K562 (cell line): Measurements from ENCODE around the gene GALM. TPM values are rescaled to one million over a fixed set of nuclear protein-coding genes. Genes with fewer than 3 reads are reported as not detected.

ENCODE experiments used
- ATAC-seq: fragments of 200-7000 bp; cut with Tn5 transposase; 3 replicates; pipeline ENCODE4 v1.9.1; 2020; ENCODE audit warnings: moderate library complexity
- BruUV-seq: library from RNA; stranded (reverse); fragments of 400-500 nt; replicated peaks from 2 replicates; lab custom pipeline; 2021; lab: Mats Ljungman, UMichigan
- CTCF ChIA-PET: fragments of 300-600 bp; formaldehyde crosslinking; extraction: SDS; loops from one replicate; lab custom pipeline; 2021; ENCODE audit warnings: low intra/inter-chr PET ratio; lab: Yijun Ruan, JAX
- POLR2A ChIA-PET: fragments of 300-600, 350-650 bp; sonication (Branson Sonifier 250); formaldehyde crosslinking; extraction: SDS; loops from one replicate; lab custom pipeline; 2021; ENCODE audit warnings: antibody characterized with exemption, inconsistent platforms; lab: Yijun Ruan, JAX
- DNase-seq, 4 experiments: peaks; one replicate each; pipeline versions ENCODE4 v3.0.0 to v3.0.0-alpha.2; 2011 to 2018; ENCODE audit warnings: low spot score in 3 of 4, mixed read lengths in 3 of 4; ENCODE audit errors: extremely low read depth in 1 of 4
- FAIRE-seq: peaks from 2 replicates; lab custom pipeline; 2011; peaks lifted over from hg19 to GRCh38; lab: Jason Lieb, UNC
- H2AFZ ChIP-seq: 2 replicates; pipeline ENCODE4 v1.6.0; 2011; ENCODE audit warnings: low read depth, low read length, control low read depth, inconsistent platforms
- H3K27ac ChIP-seq: fragments of 200-600 bp; 3 replicates; pipeline ENCODE4 v1.8.0; 2011; ENCODE audit warnings: low read depth, mild to moderate bottlenecking, control low read depth, inconsistent platforms, low read length, moderate library complexity, mixed read lengths; ENCODE audit errors: extremely low read depth
- H3K27me3 ChIP-seq, 2 experiments: fragments of 300-600 bp in 1 of 2; 2 replicates in 1 of 2; 3 replicates in 1 of 2; pipeline versions ENCODE4 v1.6.0 to v1.8.0; 2011; ENCODE audit warnings: inconsistent platforms in 2 of 2, low read length in 2 of 2, mild to moderate bottlenecking in 1 of 2, mixed read lengths in 1 of 2, moderate library complexity in 1 of 2; ENCODE audit not compliant: control insufficient read depth in 2 of 2, insufficient read depth in 2 of 2
- H3K36me3 ChIP-seq: fragments of 300-600 bp; 3 replicates; pipeline ENCODE4 v1.8.0; 2011; ENCODE audit warnings: mild to moderate bottlenecking, low read length, inconsistent platforms; ENCODE audit not compliant: control insufficient read depth, insufficient read depth
- H3K4me1 ChIP-seq, 2 experiments: fragments of 200-600 bp in 1 of 2; replicated peaks in 1 of 2; 2 replicates in 1 of 2; 3 replicates in 1 of 2; pipeline versions ENCODE4 v1.5.1 to v1.8.0; 2011; ENCODE audit warnings: inconsistent platforms in 2 of 2, low read length in 2 of 2, mild to moderate bottlenecking in 1 of 2, mixed read lengths in 1 of 2, moderate library complexity in 1 of 2; ENCODE audit not compliant: control insufficient read depth in 2 of 2, insufficient read depth in 2 of 2
- H3K4me2 ChIP-seq: 2 replicates; pipeline ENCODE4 v1.6.1; 2011; ENCODE audit warnings: low read length, control low read depth, inconsistent platforms, mixed read lengths; ENCODE audit not compliant: insufficient read depth
- H3K4me3 ChIP-seq: fragments of 200-600 bp; sonication (generic), shearing (Covaris generic); 2 replicates; pipeline ENCODE4 v1.5.1; 2016; ENCODE audit warnings: control low read depth, inconsistent platforms
- H3K79me2 ChIP-seq: fragments of 200-600 bp; 3 replicates; pipeline ENCODE4 v1.8.0; 2011; ENCODE audit warnings: low read length, inconsistent platforms; ENCODE audit not compliant: control insufficient read depth, insufficient read depth
- H3K9ac ChIP-seq, 2 experiments: 2 replicates each; pipeline versions ENCODE4 v1.6.0 to v1.6.1; 2011; ENCODE audit warnings: low read depth in 2 of 2, low read length in 2 of 2, control low read depth in 1 of 2, inconsistent platforms in 1 of 2, mild to moderate bottlenecking in 1 of 2, mixed read lengths in 1 of 2; ENCODE audit not compliant: insufficient read depth in 1 of 2
- H3K9me1 ChIP-seq: one replicate; pipeline ENCODE4 v1.6.0; 2011; ENCODE audit warnings: inconsistent platforms, mild to moderate bottlenecking, low read length, moderate library complexity; ENCODE audit not compliant: control insufficient read depth, insufficient read depth
- H3K9me3 ChIP-seq: replicated peaks from 2 replicates; pipeline ENCODE4 v1.5.1; 2011; ENCODE audit warnings: low read depth, low read length, inconsistent platforms; ENCODE audit not compliant: control insufficient read depth, insufficient read depth
- H4K20me1 ChIP-seq: replicated peaks from 2 replicates; pipeline ENCODE4 v1.6.1; 2011; ENCODE audit warnings: low read length, inconsistent platforms, mixed read lengths; ENCODE audit not compliant: control insufficient read depth, insufficient read depth
- ARID1B ChIP-seq: fragments of 450-650 bp; IDR thresholded peaks from 2 replicates; pipeline ENCODE4 v1.6.1; 2016; ENCODE audit warnings: antibody characterized with exemption, mild to moderate bottlenecking, inconsistent platforms
- CBFA2T3 ChIP-seq: fragments of 450-650 bp; IDR thresholded peaks from 2 replicates; pipeline ENCODE4 v1.6.1; 2017
- FOSL1 ChIP-seq: fragments of 200-800 bp; sonication (Bioruptor generic); conservative IDR thresholded peaks from 2 replicates; pipeline ENCODE4 v1.6.1; 2016; ENCODE audit warnings: missing genetic modification characterization, missing compliant biosample characterization
- HMBOX1 ChIP-seq: sonication (generic); IDR thresholded peaks from 2 replicates; pipeline ENCODE4 v1.6.1; 2016
- JUND ChIP-seq, 2 experiments: IDR thresholded peaks; 2 replicates in 1 of 2; 3 replicates in 1 of 2; pipeline ENCODE4 v1.6.1; 2011; ENCODE audit warnings: borderline replicate concordance in 2 of 2, low read depth in 2 of 2, low read length in 2 of 2, improper control_type of control experiment in 1 of 2, missing biosample characterization in 1 of 2, missing genetic modification characterization in 1 of 2, missing genetic modification reagents in 1 of 2
- NFRKB ChIP-seq: fragments of 450-650 bp; IDR thresholded peaks from 2 replicates; pipeline ENCODE4 v1.6.1; 2016; ENCODE audit warnings: low read depth
- SMARCA4 ChIP-seq: fragments of 450-650 bp; IDR thresholded peaks from 2 replicates; pipeline ENCODE4 v1.6.1; 2016
- SMARCE1 ChIP-seq: fragments of 450-650 bp; IDR thresholded peaks from 2 replicates; pipeline ENCODE4 v1.7.1; 2016; ENCODE audit warnings: mild to moderate bottlenecking
- TAL1 ChIP-seq: fragments of 450-650 bp; IDR thresholded peaks from 2 replicates; pipeline ENCODE4 v1.6.1; 2016; ENCODE audit warnings: mild to moderate bottlenecking
- TCF3 ChIP-seq: sonication (generic); formaldehyde crosslinking; IDR thresholded peaks from 2 replicates; pipeline ENCODE4 v1.4.0; 2020; ENCODE audit warnings: mild to moderate bottlenecking, missing genetic modification reagents
- TEAD4 ChIP-seq, 2 experiments: sonication (generic) in 1 of 2; formaldehyde crosslinking in 1 of 2; IDR thresholded peaks; 2 replicates each; pipeline versions ENCODE4 v1.6.1 to v1.8.0; 2012 to 2022; ENCODE audit warnings: borderline replicate concordance in 1 of 2, inconsistent platforms in 1 of 2, low read length in 1 of 2, mild to moderate bottlenecking in 1 of 2, missing genetic modification reagents in 1 of 2
- THAP7 ChIP-seq: fragments of 250-450 bp; sonication (Bioruptor Pico); IDR thresholded peaks from 2 replicates; pipeline ENCODE4 v1.5.0; 2021
- ZBTB11 ChIP-seq, 3 experiments: fragments of 200-800 bp in 1 of 3; fragments of 250-450 bp in 1 of 3; fragments of 450-650 bp in 1 of 3; sonication (Bioruptor Pico) in 1 of 3; sonication (Bioruptor generic) in 1 of 3; formaldehyde crosslinking in 1 of 3; IDR thresholded peaks; 2 replicates each; pipeline versions ENCODE4 v1.6.1 to v1.8.0; 2016 to 2022; ENCODE audit warnings: mild to moderate bottlenecking in 2 of 3, missing genetic modification characterization in 2 of 3, missing compliant biosample characterization in 1 of 3, moderate library complexity in 1 of 3
- ZFP30 ChIP-seq: fragments of 250-450 bp; sonication (Bioruptor Pico); IDR thresholded peaks from 2 replicates; pipeline ENCODE4 v1.8.0; 2022; ENCODE audit warnings: moderate library complexity, mild to moderate bottlenecking, inconsistent platforms, borderline replicate concordance
- ZNF311 ChIP-seq: fragments of 250-450 bp; sonication (Bioruptor Pico); IDR thresholded peaks from 2 replicates; pipeline ENCODE4 v1.4.0; 2020; ENCODE audit warnings: mild to moderate bottlenecking, moderate library complexity
- WGBS: fragments of 100-300 bp; shearing (Covaris generic); methylation state at CpG from one replicate; pipeline ENCODE4 v1.1.6; 2016; ENCODE audit warnings: low coverage, mixed read lengths; ENCODE audit not compliant: insufficient coverage; ENCODE audit errors: missing lambda C conversion rate; 5-methylcytosine and 5-hydroxymethylcytosine counted together
- in situ Hi-C: fragments of 300-500 bp; cut with MboI; formaldehyde crosslinking; loops from 4 replicates; pipeline ENCODE4 v1.15.0; 2018; ENCODE audit warnings: inconsistent platforms, mixed read lengths
- intact Hi-C: fragments of 100-400 bp; cut with micrococcal nuclease; formaldehyde crosslinking; loops from 2 replicates; pipeline ENCODE4 v1.14.2; 2022
- polyA plus RNA-seq, 8 experiments: library from polyadenylated mRNA; depleted of rRNA in 4 of 8; stranded (reverse) in 5 of 8; unstranded in 3 of 8; fragments of >200 nt; fragmentation: Nextera tagmentation in 2 of 8; fragmentation: Illumina TruSeq in 1 of 8; extraction: Ambion mirVana in 2 of 8; extraction: Trizol in 1 of 8; gene quantifications; 2 replicates each; pipeline versions ENCODE4 v1.2.1 to v1.2.3, GENCODE V29; 2011 to 2014; ENCODE audit warnings: inconsistent platforms in 1 of 8, missing spikeins in 1 of 8
- total RNA-seq, 7 experiments: library from RNA; depleted of rRNA in 6 of 7; stranded (reverse); fragments of >200 nt in 6 of 7; fragmentation: Illumina TruSeq in 2 of 7; extraction: Trizol in 2 of 7; gene quantifications; 2 replicates each; pipeline versions ENCODE4 v1.2.1 to v1.2.3, GENCODE V29; 2011 to 2021; ENCODE audit warnings: low replicate concordance in 1 of 7

GALM gene
- total and polyA plus RNA-seq, 9 of the 15 experiments (the other 6 are each of a cell fraction or from before 2014, with no cell fraction given), result 22.1 to 51.7 (median 27.9) TPM

- Histone ChIP-seq H3K9me3 (no peaks in the 10 kb centered on the region), H3K4me3 (no peak overlapping the region), H3K36me3 (no peaks in the 10 kb centered on the region), H3K9me1 (no peaks in the 10 kb centered on the region), H4K20me1 (no peaks in the 10 kb centered on the region), H3K4me2 (no peak overlapping the region), H2AFZ (0 out of 2 replicates have a peak overlapping the region, but pooled peaks have one; percentile 41), H3K4me1 (peaks cover 0 to 5% of the 10 kb centered on the region in 2 experiments; a peak in 2 of 5 replicates), H3K9ac (no peak overlapping the region), H3K27ac (no peak overlapping the region), H3K79me2 (no peaks in the 10 kb centered on the region), H3K27me3 (no peaks in the 10 kb centered on the region)
- ATAC-seq (peak; percentile 47), FAIRE-seq (no peak), DNase-seq (peak in 1 of 4 experiments; percentile 47)
- ChIA-PET CTCF (no interaction called here), POLR2A (no interaction called here)
- intact Hi-C loops (no loop called here), in situ Hi-C loops (no loop called here)
- WGBS, result 39% methylated on average over 4 of the region's 4 CpGs
- BruUV-seq, result no TSS peak
- TF ChIP-seq FOSL1 (tag), result peak; percentile 93
- peak; percentile 41; the same call in 1 of the 2 replicates for TF ChIP-seq HMBOX1
- no peak for TF ChIP-seq THAP7 (CRISPR knock-in tag)
- TF ChIP-seq TEAD4 (IDR thresholded peaks at IDR 0.05; ENCODE audit: low read length), result 0 out of 2 replicates have a peak, but pooled peaks have one; percentile 33
- no peak for TF ChIP-seq TEAD4 (CRISPR knock-in tag; IDR thresholded peaks at IDR 0.05; ENCODE audit: borderline replicate concordance)
- peak; percentile 57; the same call in 1 of the 2 replicates for TF ChIP-seq ARID1B
- TF ChIP-seq NFRKB, result no peak
- TF ChIP-seq JUND (IDR thresholded peaks at IDR 0.05; ENCODE audit: borderline replicate concordance, low read depth, low read length), result peak; percentile 48; the same call in 1 of the 2 replicates
- TF ChIP-seq JUND (tag; IDR thresholded peaks at IDR 0.05; ENCODE audit: borderline replicate concordance, low read depth, low read length), result no peak
- no peak for TF ChIP-seq ZNF311 (CRISPR knock-in tag)
- peak; percentile 33; the same call in 1 of the 2 replicates for TF ChIP-seq TCF3
- no peak for TF ChIP-seq ZFP30 (CRISPR knock-in tag)
- TF ChIP-seq ZBTB11 (CRISPR knock-in tag; IDR thresholded peaks at IDR 0.05), result no peak
- TF ChIP-seq SMARCA4, result peak; percentile 46
- peak; percentile 58 for TF ChIP-seq CBFA2T3
- no peak for TF ChIP-seq TAL1
- peak; percentile 49 for TF ChIP-seq SMARCE1
These were observed 29.8 kb upstream of the GALM start for GRCh38 chr2:38636069-38636468.
